Suppressor macrophage treated with lipopolysaccharide for 4 hours (primary cell): Measurements from ENCODE around the gene NRXN3.

Experiments used
- DNase-seq: peaks from one replicate; pipeline ENCODE4 v3.0.0-alpha.2; 2020

Gene NRXN3

DNA sequence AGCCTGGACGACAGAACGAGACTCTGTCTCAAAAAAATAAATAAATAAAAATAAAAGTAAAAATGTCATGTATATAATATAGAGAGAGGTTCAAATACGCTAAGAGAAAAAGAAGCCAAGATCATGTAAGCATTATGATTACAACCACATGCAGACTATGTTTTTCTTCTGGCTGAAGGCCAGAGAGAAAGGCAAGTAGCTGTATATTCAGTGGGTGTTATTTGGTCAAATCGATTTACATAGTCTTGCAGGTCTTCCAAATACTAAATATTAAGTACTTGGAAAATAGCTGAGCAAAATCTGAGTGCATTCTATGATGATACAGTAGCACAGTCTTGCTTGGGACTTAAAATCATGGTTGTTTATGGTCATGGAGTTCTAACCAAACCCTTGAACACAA is 1283.1 kb downstream of the NRXN3 start:
- no peak for DNase-seq

DNA sequence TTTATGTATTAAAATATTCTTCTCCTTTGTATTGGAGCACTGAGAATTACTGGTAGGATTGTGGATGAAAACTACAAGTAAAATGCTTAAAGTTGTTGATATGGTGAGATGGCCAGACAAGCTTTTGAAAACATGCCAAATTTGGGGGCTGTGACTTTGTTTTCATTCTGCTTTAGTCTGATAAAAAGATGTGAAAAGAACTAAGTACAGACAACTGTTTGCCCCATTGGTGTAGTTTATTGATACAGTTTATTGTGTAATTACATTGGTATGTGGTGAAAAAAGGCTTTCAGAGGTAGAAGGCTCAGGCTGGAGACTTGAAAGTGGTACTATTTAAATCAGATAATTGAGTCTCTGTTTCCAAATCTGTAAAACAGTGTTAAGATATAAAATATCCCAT is 1294.3 kb downstream of the NRXN3 start:
- DNase-seq = no peak

DNA sequence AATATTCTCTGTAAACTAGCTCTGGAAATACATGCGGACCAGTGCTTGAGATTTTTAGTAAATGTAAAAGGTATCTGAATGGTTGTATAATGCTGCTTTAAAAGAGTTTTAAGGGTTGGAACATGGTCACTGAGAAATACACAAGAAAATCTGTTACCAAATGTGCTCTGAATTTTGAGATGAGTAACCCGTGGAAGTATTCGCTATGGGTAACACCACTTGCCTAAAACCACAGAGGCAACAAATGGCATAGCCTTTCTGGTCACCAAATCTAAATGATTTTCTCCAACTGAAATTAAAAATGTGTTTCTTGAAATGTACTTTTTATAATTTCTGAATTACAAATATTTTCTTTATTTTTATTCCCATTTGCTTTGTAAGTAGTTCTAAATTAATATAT is 1295.5 kb downstream of the NRXN3 start:
- DNase-seq = no peak

DNA sequence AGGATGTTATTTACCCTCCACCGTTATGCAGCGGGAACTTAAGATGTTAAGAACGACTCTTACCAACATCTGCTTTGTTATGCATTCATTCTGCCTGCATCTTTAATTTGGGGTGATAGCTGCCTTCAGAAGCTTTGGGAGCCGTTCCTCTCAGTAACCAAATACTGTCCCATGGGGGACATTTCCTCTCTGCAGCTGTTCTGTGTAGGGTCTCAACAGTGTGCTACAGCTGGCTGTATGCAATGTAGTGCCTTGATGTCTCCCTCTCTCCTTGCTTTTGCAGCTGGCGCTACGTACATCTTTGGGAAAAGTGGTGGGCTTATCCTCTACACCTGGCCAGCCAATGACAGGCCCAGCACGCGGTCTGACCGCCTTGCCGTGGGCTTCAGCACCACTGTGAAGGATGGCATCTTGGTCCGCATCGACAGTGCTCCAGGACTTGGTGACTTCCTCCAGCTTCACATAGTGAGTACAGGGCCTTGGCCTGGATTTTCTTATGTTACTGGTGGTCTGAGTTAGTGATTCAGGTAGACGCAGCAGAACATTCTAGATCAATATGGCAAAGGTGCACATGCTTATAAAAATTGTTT is 1296.9 kb downstream of the NRXN3 start:
- DNase-seq = no peak

DNA sequence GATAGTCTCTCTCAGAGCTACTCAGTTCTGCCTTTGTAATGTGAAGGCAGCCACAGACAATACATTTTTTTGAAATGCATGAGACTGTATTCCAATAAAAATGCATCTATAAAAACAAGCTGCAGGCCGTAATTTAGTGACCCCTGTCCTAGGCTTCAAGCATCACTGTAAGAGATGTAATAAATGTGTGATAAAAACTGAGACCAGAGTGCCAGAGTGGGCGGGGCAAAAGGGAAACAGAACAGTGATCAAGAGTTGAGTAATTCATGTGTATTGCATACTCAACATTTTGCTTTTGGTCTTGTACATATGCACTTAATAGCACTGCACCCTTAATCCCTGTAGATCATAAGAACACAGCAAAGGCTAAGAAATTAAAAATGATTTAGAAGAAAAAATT is 1297.7 kb downstream of the NRXN3 start:
- no peak for DNase-seq

DNA sequence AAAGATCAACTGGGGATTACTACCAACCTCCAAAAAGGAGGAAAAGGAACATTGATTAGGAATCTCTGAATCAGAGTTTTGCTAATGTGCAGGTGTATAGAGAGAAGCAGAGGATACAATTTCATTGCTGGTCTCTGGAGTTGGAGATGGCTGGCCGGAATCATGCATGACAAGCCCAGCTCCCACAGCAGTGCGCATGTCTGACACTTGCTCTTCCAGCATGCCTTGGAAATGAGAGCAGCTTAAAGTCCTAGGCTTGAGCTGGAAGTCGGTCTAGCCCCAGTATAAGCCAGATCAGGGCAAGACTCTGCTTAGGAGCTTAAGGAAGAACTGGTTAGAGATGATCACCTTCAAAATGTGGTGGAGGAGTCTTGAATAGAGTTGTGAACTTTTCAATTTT is 1298.3 kb downstream of the NRXN3 start:
- no peak for DNase-seq

DNA sequence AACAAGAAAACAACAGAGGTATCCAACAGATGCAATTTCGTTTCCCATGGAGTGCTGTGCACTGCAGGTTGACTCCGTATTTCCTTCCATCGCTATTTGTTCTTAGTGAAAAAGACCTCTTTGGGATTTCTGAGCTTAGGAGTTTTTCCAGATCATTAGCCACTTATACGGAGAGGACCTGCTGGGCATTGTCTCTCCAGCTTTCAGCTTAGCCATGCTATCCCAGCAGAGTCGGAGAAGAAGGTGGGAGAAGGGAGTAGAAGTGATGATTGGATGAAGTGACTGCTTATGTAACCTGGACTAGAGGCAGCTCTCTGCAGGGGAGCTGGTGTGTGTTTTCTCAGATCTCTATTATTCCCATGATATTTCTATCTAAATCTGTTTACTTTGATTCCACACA is 1303.5 kb downstream of the NRXN3 start:
- DNase-seq = no peak

DNA sequence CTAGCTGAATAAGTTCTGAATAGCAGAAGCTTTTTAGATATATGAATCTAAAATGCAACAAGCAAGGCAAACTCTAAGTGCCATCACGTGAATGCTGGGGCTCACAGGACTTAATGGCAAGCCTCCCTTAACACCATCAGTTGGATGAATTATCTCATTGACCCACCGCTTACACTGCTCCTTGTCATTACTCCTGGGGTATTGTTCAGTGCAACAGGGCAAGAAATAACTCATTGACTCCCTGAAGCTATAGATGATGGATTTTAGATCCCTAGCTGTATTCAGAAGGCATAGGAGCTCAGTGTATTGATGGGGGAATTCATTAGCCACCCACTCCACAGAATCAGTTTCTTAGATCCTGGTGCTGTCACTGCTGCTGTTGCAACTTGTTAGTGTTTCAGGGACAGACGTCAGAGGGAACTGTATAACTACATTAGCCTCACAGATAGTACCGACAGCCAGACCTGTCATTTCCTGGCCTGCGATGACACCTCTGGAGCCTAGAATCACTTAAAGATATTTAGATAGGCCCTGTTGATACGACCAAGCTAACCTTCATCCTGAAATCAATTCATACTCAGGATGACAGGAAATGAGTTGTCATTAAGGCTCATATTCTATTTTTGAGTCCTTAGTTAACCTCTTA is 1305.8 kb downstream of the NRXN3 start:
- no peak for DNase-seq

DNA sequence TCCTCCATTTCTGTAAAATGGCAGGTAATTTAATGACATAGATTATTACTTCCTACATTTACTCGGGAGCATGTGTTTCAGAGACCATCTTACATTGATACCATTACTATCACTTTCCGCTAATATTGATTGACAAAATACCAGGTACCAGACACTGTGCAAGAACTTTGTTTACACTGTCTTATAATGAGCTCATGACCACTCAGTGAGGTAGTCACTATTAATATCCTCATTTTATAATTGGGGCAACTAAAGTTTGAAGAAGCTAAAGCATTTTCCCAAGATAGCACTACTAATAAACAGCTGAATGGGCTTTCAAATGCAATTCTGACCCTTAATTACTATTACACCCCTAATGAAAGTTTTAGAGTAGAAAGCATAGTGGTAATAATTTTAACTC is 1306.4 kb downstream of the NRXN3 start:
- DNase-seq = no peak

DNA sequence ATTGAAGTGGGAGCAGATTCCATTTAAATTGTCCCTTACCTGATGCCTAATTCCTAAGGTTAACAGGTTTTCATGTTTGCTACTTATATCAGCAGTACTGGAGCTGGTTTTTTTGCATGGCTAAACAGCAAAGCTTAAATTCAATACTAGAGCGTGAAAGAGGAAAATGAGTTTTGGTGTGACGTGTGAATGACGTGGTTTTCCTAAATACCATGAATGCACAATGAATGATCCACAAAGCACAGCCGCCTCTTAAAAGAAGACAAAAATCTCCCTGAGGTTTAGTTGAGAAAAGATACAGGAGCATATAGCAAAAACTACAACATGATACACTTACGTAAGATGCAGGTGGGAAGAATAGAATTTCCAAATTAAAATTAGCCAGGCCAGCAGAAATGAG is 1310.0 kb downstream of the NRXN3 start:
- no peak for DNase-seq

DNA sequence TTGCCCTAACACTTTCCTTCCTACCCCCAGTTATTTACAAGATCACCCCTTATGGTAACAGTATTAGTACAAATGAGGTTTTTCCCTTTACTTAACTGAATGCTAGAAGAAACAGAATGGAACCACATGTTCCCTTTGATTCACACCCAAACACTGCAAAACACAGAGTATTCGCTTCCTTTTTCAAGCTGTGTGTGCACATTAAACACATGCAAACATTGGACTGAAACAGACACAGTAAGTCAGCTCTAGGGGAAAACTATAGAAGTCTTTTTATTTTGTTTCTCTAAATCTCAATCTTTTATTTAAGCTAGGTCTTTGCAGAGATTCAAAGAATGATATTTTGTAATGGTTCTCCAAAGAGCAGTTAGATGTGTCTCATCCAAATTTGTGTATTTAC is 1312.7 kb downstream of the NRXN3 start:
- DNase-seq = no peak

DNA sequence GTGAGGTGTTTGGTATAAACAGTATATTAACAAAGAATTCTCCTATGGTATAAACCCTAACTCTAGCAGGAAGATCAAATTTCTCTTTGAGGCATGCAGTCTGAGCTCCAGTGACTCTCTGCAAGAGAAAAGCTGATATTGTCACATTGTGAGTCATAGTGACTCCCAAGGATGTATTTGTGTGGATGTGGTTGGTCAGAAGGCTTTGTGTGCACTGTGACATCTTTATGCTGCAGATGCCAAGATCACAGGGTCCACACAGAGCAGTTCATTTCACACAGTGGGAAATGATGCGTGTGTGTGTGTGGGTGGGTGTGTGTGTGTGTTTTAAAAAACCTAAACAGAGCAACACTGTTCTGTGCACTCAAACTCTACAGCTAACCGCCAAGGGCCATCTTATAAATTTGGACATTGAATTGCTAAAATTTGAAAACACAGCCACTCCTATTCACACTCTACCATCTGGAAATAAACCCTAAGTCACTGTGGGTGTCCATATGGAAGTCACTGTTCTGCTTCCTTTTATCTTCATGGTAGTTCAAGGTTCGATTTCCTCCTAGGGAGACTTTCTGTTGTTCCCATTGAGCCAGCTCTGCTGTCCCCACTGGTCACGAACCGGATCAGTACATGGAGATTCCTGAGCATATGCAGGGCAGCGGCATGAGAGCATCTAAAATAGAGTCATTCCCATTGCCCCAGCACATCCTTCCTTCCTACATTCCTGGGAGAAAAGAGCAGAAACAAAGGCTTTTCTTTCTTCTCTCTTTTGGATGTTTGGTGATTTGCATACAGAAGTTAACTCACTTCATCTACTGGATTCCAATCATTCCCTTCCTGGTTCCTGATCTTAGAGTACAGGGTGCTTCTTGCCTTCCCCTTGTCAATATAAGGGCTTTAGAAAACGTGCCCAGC is 1313.6 kb downstream of the NRXN3 start:
- DNase-seq = no peak

DNA sequence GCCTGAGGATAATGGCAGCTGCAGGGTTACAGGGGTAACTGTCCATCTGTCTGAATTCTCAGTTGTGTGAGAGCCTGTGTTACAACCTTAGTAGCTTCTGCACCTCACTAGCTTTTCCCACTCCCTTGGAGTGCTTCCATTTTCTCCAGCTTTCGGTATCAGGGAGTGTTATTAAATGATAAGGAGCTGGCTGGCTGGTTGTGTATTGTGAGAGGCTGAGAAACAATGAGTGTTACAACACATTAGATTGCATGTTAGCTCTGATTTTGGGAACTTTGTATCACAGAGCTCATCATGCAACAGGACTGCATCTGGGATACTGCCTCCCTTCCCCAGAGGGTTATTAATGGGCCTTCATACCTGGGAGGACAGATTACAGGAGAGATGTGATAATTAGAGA is 1317.5 kb downstream of the NRXN3 start:
- no peak for DNase-seq

DNA sequence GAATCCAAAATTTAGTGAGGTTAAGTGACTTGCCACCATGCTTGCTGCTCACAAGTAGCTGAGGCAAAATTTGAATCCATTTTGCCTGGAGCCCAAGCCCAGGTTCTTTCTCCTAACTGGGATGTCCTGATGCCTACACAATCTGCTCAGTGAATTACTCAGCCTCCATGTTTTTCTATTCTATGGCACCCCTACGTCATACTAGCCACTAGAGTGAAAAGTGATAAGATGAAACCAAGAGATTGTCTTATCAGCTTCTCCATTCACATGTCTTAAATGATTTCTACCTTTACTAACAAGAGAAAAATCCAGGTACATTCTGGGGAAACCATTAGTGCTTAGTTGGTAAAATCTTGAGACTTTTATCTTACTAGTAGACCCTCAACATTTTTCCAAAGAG is 1321.0 kb downstream of the NRXN3 start:
- DNase-seq = no peak

DNA sequence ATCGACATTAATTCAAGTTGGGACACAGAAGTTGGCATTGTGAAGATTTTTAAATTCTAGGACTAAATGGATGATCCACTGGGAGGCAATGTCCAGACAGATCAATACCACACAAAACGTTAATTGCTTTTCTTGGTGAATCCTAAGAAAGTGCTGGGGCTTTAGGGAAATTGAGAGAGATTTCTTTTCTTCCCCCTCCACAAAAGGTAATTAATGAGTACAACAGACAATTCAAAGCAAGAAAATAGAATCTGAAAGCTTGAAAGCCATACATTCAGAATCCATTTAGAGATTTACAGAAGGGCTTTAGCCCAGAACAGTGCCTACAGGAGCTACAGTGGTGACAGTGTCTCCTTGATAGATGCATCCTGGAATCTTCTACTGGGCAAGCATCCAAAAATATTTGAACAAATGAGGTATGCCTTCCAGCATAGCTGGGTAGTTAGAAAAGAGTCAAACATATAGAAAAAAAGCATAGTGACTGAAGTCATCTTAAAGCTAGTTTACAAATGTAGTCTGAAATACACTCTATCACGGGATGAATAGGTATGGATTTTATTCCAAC is 1323.0 kb downstream of the NRXN3 start:
- DNase-seq = no peak

DNA sequence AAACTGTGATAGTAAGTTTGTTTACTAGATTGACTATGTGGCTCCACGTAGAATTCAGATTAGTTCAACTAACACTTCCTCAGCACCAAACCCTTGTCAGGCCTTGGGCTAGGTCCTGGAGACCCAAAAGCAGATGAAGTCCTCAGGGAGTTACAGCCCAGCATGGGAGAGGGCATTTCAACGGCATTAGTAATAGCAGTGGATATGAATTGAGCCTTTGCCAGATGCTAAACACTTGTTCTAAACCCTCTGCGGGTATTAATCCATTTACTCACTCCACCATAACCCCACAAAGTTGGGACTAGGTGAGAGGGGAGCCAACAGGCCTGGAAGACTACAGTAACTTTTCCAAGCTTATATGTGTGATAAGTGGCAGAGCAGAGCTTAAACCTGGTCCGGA is 1326.5 kb downstream of the NRXN3 start:
- DNase-seq = no peak

DNA sequence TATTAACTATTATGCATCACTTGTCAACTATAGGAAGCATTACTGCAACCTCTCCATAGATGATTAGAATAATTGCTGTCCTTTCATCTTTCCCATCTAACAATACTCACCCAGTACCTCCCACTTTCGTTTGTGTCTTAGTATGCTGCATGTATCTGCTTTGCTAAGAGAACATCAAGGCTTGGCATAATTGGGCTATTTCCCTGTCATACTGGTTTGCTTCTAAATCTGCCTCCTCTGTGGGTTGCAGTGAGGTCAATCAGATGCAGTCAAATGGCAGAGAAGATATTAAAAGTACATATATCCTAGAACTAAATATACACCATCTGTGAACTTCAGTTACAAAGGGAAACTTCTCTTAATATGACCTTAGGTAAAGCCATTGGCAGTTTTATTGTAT is 1330.3 kb downstream of the NRXN3 start:
- DNase-seq = no peak

DNA sequence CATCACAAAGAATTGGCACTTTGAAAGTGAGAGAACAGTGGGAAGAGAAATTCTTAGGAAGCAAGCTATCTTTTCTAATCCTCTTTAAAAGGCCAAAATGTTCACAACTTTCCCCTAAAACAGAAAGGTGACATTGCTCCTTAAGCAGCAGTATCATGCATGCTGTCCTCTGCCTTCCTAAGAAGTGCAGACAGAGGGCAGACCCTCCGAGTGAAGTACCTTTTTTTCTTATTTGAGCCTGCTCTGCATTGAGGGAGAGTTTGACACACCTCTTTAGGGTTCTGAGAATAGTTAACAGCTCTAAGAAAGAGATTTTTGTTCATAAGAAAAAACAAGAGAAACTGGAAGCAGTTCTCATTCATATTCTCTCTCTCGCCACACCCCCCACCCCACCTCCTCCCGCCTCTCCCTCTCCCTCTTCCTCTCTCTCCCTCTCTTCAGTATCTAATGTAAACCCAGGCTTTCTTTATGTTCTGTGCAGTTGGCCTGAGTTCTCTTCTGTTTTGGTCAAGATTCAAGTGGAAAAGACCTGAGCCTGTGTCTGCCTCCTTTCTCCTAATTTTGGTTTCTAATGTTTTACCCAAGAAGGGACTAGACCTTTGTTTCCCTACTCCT is 1332.1 kb downstream of the NRXN3 start:
- no peak for DNase-seq

DNA sequence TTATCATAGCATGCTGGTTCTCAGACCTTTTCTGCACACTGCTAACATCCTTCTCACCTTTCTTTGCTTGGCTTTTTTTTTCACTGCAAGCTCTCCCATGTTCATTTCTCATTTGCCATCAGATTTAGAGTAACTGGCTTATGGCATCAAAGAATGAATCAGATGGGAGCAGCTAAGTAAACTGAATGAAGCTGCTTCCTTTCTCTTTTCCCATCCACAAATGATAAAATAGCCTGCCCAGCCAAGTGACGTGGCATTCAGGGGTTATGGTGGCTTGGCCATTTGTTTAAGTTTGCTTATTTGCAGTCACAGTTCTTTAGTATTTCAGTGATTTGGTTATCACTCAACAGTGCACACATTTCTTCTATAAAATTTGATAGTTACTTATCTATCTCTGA is 1332.6 kb downstream of the NRXN3 start:
- no peak for DNase-seq

DNA sequence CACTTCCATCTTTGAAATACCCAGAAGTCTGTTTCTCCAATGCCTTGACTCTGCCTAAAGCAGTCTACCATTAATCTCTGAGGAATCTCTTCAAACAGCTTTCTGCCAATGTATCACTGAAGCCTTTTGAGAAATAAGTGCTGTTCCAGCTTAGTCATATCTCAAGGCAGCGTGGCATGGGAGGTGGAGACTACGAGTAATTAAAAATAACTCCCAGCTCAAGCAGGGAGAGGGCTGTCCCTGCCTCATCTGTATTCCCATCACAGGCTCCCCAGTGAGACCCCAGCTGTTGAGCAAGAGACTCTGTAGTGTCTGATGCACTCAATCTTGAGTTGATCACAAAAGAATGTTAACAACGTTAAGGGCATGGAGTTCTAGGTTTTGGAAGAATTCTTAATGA is 1340.5 kb downstream of the NRXN3 start:
- no peak for DNase-seq

DNA sequence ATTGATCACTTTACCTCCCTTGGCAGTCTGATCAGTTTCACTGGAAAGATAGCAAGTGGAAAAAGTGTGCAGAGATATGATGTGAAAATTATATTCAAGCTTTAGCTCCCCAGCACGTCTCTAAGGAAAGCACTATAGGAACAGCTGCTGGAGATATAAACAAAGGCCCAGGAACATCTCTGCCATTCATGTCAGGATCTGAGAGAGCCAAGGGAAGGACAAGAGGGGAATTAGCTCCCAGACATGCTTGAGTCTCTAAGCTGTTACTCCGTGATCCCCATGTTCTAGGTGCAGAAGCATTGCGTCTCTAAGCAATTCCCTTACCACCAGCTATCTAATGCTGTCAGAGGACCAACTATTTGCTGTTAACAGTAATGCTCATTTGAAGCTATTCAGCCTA is 1341.0 kb downstream of the NRXN3 start:
- no peak for DNase-seq

DNA sequence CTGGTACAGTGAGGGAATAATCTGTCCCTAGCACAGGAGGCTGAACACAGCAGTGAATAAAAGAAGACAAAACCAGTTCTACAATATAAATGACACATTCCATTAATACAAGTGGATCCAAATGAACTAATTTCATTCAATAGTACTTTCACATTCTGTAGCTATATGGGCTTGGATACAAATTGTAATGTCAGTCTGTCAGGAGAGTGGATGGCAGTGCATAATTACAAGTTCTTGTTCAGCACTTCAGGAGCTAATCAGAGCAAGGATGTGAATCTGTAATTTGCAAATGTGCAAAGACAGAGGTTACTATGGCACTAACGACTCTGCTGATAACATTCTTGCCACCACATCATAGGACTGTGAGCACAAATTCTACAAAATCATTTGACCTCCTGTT is 1343.3 kb downstream of the NRXN3 start:
- no peak for DNase-seq

DNA sequence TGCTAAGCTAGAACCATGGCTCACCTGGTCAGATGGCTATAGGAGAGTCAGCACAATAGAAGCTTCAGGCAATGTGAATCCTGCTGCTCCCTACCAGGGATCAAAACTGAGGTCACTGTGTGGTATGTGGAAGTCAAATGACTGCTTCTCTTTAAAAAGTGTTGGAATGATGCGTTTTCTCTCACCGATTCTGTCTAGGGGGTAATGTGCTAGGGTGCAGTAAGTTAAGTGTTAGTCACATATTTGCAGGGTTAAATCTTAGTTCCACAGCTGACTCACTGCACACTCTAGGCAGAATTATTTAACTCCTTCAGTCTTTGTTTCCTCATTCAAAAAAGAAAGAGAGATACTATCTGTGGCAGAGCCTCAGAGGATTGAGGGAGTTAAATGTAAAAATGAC is 1344.5 kb downstream of the NRXN3 start:
- no peak for DNase-seq

DNA sequence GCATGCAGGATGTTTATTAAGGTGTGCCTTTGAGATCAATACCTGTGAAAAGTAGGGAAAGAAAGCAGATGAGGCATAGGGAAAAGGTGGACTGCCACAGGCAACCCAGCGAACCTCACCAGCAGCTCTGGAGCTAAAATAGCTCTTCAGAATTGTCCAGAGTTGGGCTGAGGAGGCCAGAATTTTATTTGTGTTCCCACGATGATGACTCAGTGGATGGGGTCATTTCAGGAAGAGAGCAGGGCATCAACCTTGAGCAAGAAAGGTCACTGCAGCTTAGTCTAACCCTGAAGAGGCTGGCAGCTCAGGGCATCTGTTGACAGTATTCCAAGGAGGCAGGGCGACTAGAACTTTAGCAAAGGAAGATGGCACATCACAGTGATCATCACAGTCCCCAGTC is 1345.0 kb downstream of the NRXN3 start:
- no peak for DNase-seq
